ENCODE results near the gene GNPTAB. TPM values are rescaled to one million over a fixed set of nuclear protein-coding genes. Genes with fewer than 3 reads are reported as not detected.

The GNPTAB gene
- total and polyA plus RNA-seq, 2 of the 4 experiments (the other 2 are of a cell fraction) = 16.0 to 24.2 TPM

DNA sequence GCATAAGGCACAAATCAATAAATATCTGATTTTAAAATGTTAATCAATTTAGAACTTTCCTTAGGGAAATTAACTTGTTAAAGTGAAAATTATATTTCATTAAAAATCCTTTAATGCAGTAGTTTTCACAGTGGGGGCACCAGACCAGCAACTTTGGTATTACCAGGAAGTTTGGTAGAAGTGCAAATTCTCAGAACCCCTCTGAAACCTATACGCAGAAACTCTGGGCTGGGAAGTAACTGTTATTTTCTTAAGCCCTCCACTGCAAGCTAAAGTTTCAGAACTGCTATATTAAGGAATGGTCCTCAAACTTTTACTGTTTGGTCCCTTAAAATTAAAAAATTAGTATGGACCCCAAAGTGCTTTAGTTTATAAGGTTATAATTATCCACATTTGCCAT is 35.7 kb downstream of the GNPTAB start:
- WGBS, 2 experiments (ENCODE audit: extremely low coverage in 2 of 2, insufficient read length in 1 of 2) = no CpG with 5 or more reads among the region's 1 CpG

More for the DNA sequence above, 35.7 kb downstream of the GNPTAB start:
- Histone ChIP-seq H2AK5ac (ENCODE audit: low read depth, low read length) (no peak overlapping the region), H2BK5ac (ENCODE audit: low read depth, low read length, poor library complexity, severe bottlenecking) (no peak overlapping the region), H2BK20ac (ENCODE audit: low read depth, low read length) (no peak overlapping the region), H3K36me3 (ENCODE audit: control insufficient read depth, insufficient read depth, low read length) (no peaks in the 10 kb centered on the region), H3K27ac (ENCODE audit: insufficient read depth, low read length) (no peak overlapping the region), H2BK15ac (ENCODE audit: low read depth, low read length) (no peak overlapping the region), H2AFZ (replicated peaks; ENCODE audit: low read length, poor library complexity) (no peak overlapping the region), H3K9me1 (ENCODE audit: insufficient read depth, low read length) (no peaks in the 10 kb centered on the region), H3K4me1 (ENCODE audit: control insufficient read depth, insufficient read depth, low read length) (no peaks in the 10 kb centered on the region; the same call in 1 of the 2 replicates), H3K18ac (ENCODE audit: low read depth, low read length) (no peak overlapping the region), H3K27me3 (ENCODE audit: control insufficient read depth, insufficient read depth, low read length) (no peaks in the 10 kb centered on the region), H3K14ac (replicated peaks; ENCODE audit: low read depth, low read length) (no peak overlapping the region), H3K56ac (ENCODE audit: extremely low read depth, insufficient read depth, low read length) (no peak overlapping the region), H3K79me1 (ENCODE audit: low read depth in 1 of 2, low read length in 2 of 2) (no peaks in the 10 kb centered on the region; a peak in 2 of 4 replicates), H2AK9ac (replicated peaks; ENCODE audit: low read depth, low read length, poor library complexity) (no peak overlapping the region), H3K4me3 (ENCODE audit: insufficient read depth, low read depth, low read length) (no peak overlapping the region), H4K91ac (ENCODE audit: insufficient read depth, low read depth, low read length) (no peak overlapping the region), H3K4me2 (ENCODE audit: low read depth, low read length) (no peak overlapping the region), H4K5ac (ENCODE audit: low read depth, low read length) (no peak overlapping the region), H3K23ac (ENCODE audit: low read depth, low read length) (no peak overlapping the region), H3K4ac (ENCODE audit: low read depth, low read length) (no peak overlapping the region), H3K9me3 (ENCODE audit: control insufficient read depth, insufficient read depth, low read length) (no peaks in the 10 kb centered on the region), H4K20me1 (ENCODE audit: insufficient read depth, low read length) (no peaks in the 10 kb centered on the region), H3K9ac (ENCODE audit: low read depth, low read length) (no peak overlapping the region), H2BK120ac (ENCODE audit: low read depth, low read length) (no peak overlapping the region), H4K8ac (ENCODE audit: low read depth in 2 of 2, low read length in 2 of 2) (no peak overlapping the region)
- TF ChIP-seq FOS (IDR thresholded peaks at IDR 0.05; ENCODE audit: low read depth, low read length) = no peak
- TF ChIP-seq RAD21 (IDR thresholded peaks at IDR 0.05; ENCODE audit: low read length) = no peak
- TF ChIP-seq NFE2L2 (IDR thresholded peaks at IDR 0.05; ENCODE audit: low read depth, low read length) = no peak
- no peak for TF ChIP-seq RFX5 (IDR thresholded peaks at IDR 0.05; ENCODE audit: low read depth, low read length)
- no peak for TF ChIP-seq MAZ (IDR thresholded peaks at IDR 0.05; ENCODE audit: borderline replicate concordance, low read depth, low read length)
- no peak for TF ChIP-seq SMC3 (IDR thresholded peaks at IDR 0.05; ENCODE audit: low read depth, low read length)
- TF ChIP-seq POLR2A (IDR thresholded peaks at IDR 0.05; ENCODE audit: low read depth, low read length) = no peak
- DNase-seq = no peak
- intact Hi-C loops (cut with micrococcal nuclease) (no loop called here), dilution Hi-C loops (cut with HindIII; ENCODE audit: low sequenced_read_pairs, unreplicated experiment) (no loop called here), in situ Hi-C loops (cut with MboI; ENCODE audit: low sequenced_read_pairs) (no loop called here)
- ChIA-PET CTCF (no interaction called here), POLR2A (ENCODE audit: unreplicated experiment) (no interaction called here)
- no peak for ATAC-seq (ENCODE audit: low read depth)
- BruUV-seq (replicated peaks) = no TSS peak
